ENCODE results near the gene UBA1. TPM values are rescaled to one million over a fixed set of nuclear protein-coding genes. Genes with fewer than 3 reads are reported as not detected.
A peak's percentile ranks its signal among the peaks of the same experiment; 100 is the strongest.

The UBA1 gene
- polyA plus RNA-seq, 1 donor (not counting 4 experiments of a cell fraction or from before 2014, with no cell fraction given), result 236 TPM

GRCh38 chrX:47218920-47219815, 25.5 kb downstream of the UBA1 start:
- H3K4me2 ChIP-seq (ENCODE audit: control insufficient read depth, extremely low read depth, insufficient read depth, low read depth, low read length), result peak overlapping the region; percentile 94
- no peaks in the 10 kb centered on the region for H3K27me3 ChIP-seq (ENCODE audit: control insufficient read depth, extremely low read depth, insufficient read depth, low read length)
- peaks cover 28 to 38% of the 10 kb centered on the region in 2 experiments for H3K36me3 ChIP-seq (ENCODE audit: control insufficient read depth in 2 of 2, extremely low read depth in 1 of 2, insufficient read depth in 2 of 2, low read length in 2 of 2)
- FAIRE-seq (no peak), DNase-seq (ENCODE audit: low read depth, low spot score) (no peak)
- peak overlapping the region; percentile 62 to 95 (median 82) for H3K4me3 ChIP-seq (ENCODE audit: control insufficient read depth in 2 of 3, extremely low read depth in 1 of 3, insufficient read depth in 2 of 3, low read depth in 1 of 3, low read length in 3 of 3)
- peak overlapping the region; percentile 35 for H2AFZ ChIP-seq (ENCODE audit: control insufficient read depth, low read length)
- no peaks in the 10 kb centered on the region for H3K9me1 ChIP-seq (ENCODE audit: control insufficient read depth, extremely low read depth, insufficient read depth, low read length)
- peaks cover 43% of the 10 kb centered on the region for H3K79me2 ChIP-seq (ENCODE audit: control insufficient read depth, insufficient read depth, low read length)
- peaks cover 34% of the 10 kb centered on the region for H3K4me1 ChIP-seq (ENCODE audit: control insufficient read depth, extremely low read depth, insufficient read depth, low read length)
- dilution Hi-C loops (cut with MboI; ENCODE audit: extremely low pct_ligation_motif_present, low sequenced_read_pairs), result no loop called here
- no peaks in the 10 kb centered on the region for H3K9me3 ChIP-seq (ENCODE audit: control insufficient read depth, low read depth, low read length)
- peak overlapping the region; percentile 94 for H3K9ac ChIP-seq (ENCODE audit: control insufficient read depth, extremely low read depth, insufficient read depth, low read length)
- H4K20me1 ChIP-seq (ENCODE audit: control insufficient read depth, extremely low read depth, insufficient read depth, low read length), result peaks cover 28% of the 10 kb centered on the region
- peak overlapping the region; percentile 99 for H3K27ac ChIP-seq (ENCODE audit: control insufficient read depth, insufficient read depth, low read length)
- TF ChIP-seq, protein P1, sequence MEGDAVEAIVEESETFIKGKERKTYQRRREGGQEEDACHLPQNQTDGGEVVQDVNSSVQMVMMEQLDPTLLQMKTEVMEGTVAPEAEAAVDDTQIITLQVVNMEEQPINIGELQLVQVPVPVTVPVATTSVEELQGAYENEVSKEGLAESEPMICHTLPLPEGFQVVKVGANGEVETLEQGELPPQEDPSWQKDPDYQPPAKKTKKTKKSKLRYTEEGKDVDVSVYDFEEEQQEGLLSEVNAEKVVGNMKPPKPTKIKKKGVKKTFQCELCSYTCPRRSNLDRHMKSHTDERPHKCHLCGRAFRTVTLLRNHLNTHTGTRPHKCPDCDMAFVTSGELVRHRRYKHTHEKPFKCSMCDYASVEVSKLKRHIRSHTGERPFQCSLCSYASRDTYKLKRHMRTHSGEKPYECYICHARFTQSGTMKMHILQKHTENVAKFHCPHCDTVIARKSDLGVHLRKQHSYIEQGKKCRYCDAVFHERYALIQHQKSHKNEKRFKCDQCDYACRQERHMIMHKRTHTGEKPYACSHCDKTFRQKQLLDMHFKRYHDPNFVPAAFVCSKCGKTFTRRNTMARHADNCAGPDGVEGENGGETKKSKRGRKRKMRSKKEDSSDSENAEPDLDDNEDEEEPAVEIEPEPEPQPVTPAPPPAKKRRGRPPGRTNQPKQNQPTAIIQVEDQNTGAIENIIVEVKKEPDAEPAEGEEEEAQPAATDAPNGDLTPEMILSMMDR (optimal IDR thresholded peaks at IDR 0.05 in 1 of 3, IDR thresholded peaks at IDR 0.05 in 1 of 3, conservative IDR thresholded peaks at IDR 0.05 in 1 of 3; ENCODE audit: extremely low read depth in 1 of 3, insufficient read depth in 2 of 3, low read length in 3 of 3), result no peak
- no peak for TF ChIP-seq EZH2 (IDR thresholded peaks at IDR 0.05; ENCODE audit: low read length)

GRCh38 chrX:47221756-47222155, 28.1 kb downstream of the UBA1 start:
- H3K9me1 ChIP-seq (ENCODE audit: control insufficient read depth, extremely low read depth, insufficient read depth, low read length), result no peaks in the 10 kb centered on the region
- TF ChIP-seq EZH2 (IDR thresholded peaks at IDR 0.05; ENCODE audit: low read length), result no peak
- TF ChIP-seq, protein P1 (optimal IDR thresholded peaks at IDR 0.05 in 1 of 3, IDR thresholded peaks at IDR 0.05 in 1 of 3, conservative IDR thresholded peaks at IDR 0.05 in 1 of 3; ENCODE audit: extremely low read depth in 1 of 3, insufficient read depth in 2 of 3, low read length in 3 of 3), result no peak
- dilution Hi-C loops (cut with MboI; ENCODE audit: extremely low pct_ligation_motif_present, low sequenced_read_pairs), result no loop called here
- H3K4me2 ChIP-seq (ENCODE audit: control insufficient read depth, extremely low read depth, insufficient read depth, low read depth, low read length), result no peak overlapping the region
- peaks cover 43% of the 10 kb centered on the region for H3K79me2 ChIP-seq (ENCODE audit: control insufficient read depth, insufficient read depth, low read length)
- DNase-seq (ENCODE audit: low read depth, low spot score) (no peak), FAIRE-seq (no peak)
- H3K36me3 ChIP-seq (ENCODE audit: control insufficient read depth in 2 of 2, extremely low read depth in 1 of 2, insufficient read depth in 2 of 2, low read length in 2 of 2), result peaks cover 23 to 42% of the 10 kb centered on the region in 2 experiments
- peaks cover 20% of the 10 kb centered on the region for H3K4me1 ChIP-seq (ENCODE audit: control insufficient read depth, extremely low read depth, insufficient read depth, low read length)
- no peak overlapping the region for H3K27ac ChIP-seq (ENCODE audit: control insufficient read depth, insufficient read depth, low read length)
- H2AFZ ChIP-seq (ENCODE audit: control insufficient read depth, low read length), result no peak overlapping the region
- no peaks in the 10 kb centered on the region for H3K9me3 ChIP-seq (ENCODE audit: control insufficient read depth, low read depth, low read length)
- no peak overlapping the region for H3K9ac ChIP-seq (ENCODE audit: control insufficient read depth, extremely low read depth, insufficient read depth, low read length)
- peaks cover 21% of the 10 kb centered on the region for H4K20me1 ChIP-seq (ENCODE audit: control insufficient read depth, extremely low read depth, insufficient read depth, low read length)
- no peaks in the 10 kb centered on the region for H3K27me3 ChIP-seq (ENCODE audit: control insufficient read depth, extremely low read depth, insufficient read depth, low read length)
- H3K4me3 ChIP-seq (ENCODE audit: control insufficient read depth in 2 of 3, extremely low read depth in 1 of 3, insufficient read depth in 2 of 3, low read depth in 1 of 3, low read length in 3 of 3), result no peak overlapping the region
